ENCODE measurements around the gene SOX13. TPM values are rescaled to one million over a fixed set of nuclear protein-coding genes. Genes with fewer than 3 reads are reported as not detected.
"Not testable (repeated sequence)": the region's sequence is repeated elsewhere in the genome, so short reads cannot be mapped to it uniquely, and the experiment has no call there.

Gene SOX13
- total RNA-seq, 1 donor from 2014 or later, result 0.78 TPM

- no peak for DNase-seq
Measured at GRCh38 chr1:204087893-204088528, 15.1 kb downstream of the SOX13 start.

DNA sequence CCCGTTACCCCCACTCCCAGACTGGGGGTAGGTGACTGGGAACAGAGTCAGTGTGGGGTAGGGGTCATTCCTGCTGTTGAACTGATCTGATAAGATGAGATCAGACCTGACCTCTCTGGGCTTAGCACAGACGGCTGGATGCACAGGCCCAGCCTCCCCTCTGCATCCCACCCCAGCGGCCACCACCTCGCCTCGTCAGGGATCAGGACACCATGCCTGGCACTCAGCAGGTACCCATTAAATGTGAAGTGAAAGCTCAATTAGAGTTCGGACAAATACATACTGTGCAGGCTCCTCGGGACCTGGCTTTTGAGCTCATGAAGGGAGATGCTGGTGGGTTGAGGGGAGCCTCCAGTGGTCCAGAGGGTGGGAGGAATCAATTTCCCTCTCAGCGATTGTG lies 15.7 kb downstream of the SOX13 start:
- DNase-seq, result no peak

DNA sequence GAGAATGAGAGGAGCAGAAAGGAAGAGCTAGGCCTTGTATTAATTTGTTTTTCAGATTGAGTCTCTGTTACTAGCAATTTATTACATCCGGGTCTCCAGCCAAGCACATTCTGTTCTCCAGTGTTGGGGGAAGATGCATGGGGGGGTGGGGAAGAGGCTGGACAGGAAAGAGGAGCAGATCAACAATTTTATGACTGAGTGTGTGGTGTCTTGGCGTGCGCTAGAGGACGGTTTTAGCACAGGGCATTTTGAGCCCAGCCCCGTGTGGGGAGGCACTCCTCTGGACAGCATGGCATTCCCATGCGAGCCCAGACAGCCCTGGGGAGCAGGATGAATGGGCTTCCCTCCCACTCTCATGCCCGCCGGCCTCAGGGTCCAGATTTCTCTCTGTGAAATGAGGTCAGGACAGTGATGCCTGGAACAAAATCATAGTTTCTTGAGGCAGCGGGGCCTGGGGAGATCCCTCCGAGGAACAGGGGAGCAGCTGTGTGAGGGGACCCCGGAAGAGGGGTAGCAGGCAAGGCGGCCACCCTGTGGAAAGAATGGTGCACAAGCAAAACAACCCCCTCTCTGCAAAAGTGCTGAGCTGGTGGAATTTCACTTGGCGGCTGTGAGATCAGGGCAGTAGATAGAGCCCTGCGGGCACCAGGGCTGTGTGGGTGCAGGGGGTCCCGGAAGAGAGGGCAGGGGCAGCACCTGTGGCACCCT lies 16.3 kb downstream of the SOX13 start:
- DNase-seq, result no peak

GRCh38 chr1:204090132-204090531 lies 17.2 kb downstream of the SOX13 start:
- not testable (repeated sequence) for DNase-seq

GRCh38 chr1:204091066-204091465 lies 18.2 kb downstream of the SOX13 start:
- DNase-seq, result no peak

DNA sequence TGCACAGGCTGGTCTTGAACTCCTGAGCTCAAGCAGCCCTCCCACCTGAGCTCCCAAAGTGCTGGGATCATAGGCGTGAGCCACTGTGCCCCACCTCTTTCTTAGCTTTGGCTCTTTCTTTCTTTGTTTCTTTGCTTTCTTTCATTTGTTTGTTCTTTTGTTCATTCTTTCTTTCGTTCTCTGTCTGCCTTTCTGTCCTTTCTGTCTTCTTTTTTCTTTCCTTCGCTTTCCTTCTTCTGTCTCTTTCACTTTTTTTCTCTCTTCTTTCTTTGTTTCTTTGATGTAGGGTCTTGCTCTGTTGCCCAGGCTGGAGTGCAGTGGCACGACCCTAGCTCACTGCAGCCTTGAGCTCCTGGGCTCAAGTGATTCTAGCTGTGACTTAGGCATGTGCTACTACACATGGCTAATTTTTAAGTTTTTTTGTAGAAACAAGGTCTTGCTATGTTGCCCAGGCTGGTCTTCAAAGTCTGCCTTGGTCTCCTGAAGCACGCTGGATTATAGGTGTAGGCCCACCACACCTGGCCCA lies 18.9 kb downstream of the SOX13 start:
- DNase-seq, result no peak

DNA sequence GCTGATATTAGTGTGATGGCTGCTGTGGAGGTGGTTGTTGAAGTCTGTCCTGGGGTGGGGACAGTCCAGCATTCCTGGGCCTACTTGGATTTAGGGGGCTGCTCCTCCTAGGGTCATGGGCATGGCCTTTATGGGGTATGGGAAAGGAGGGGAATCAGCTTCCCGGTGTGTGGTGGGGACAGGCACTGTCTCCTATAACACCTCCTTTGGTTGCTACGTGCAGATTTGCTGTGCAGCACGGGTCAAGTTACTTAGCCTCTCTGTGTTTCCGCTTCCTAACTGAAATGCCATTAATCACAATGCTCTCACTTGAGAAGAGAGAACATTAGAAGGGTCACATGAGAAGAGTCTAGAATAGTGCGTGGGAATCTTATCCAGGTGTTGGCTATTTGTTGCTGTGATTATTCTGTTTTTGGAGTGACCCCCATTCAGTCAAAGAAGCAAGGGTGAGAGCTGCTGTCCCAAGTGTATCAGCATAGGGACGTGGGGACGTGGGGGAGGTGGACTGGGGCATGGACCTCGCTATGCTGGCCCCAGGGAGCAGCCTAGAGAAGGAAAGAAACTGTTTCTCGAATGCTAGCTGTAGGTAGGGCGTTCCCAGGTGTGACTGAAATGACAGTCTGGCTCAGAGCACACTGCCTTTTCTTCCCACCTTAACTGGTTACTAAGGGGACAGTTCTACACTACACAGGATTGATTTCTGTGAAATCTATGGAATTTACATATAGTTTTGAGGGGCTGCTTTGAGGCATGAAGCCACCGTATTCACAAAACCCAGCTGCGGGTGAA lies 19.9 kb downstream of the SOX13 start:
- DNase-seq, result no peak

- no peak for DNase-seq
Measured at GRCh38 chr1:204093421-204093717, 20.5 kb downstream of the SOX13 start.

GRCh38 chr1:204093781-204094180 lies 20.9 kb downstream of the SOX13 start:
- no peak for DNase-seq

- no peak for DNase-seq
Measured at GRCh38 chr1:204094313-204094729, 21.4 kb downstream of the SOX13 start.

DNA sequence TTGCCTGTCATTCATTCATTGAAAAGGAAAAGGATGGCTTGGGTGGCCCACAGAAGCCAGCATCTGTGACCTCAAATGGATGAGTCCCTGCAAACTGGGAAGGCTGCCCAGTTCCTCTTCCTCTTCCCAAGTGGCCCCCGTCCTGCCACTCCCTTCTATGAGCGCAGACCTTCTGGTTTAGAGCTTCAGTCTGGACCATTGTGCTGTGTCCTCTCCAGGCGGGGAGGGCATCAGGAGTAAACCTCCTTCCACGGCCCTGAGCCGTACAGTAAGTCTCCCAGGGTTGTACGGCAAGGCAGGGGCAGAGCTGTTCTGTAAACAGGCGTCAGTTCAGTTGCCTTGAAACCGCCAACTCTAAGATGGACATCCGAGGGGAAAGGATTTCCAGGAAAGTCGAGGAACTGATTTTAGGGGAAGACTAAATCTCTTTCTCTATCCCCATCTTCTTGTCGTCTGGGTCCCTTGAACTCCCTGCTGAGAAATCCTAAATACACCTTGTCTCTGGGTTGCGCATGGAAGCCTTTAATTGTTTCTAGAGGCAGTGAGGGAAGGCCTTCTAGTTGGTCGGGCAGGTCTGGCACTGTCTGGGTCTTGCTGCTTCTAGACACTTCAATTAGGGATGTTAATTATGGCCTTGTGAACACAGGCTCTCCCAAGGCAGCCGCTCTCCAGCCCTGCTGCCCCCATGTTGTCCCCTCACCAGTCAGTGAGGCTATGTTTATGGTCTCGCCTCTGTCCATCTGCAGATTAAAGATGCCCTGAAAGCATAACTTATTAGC lies 22.1 kb downstream of the SOX13 start:
- no peak for DNase-seq

DNA sequence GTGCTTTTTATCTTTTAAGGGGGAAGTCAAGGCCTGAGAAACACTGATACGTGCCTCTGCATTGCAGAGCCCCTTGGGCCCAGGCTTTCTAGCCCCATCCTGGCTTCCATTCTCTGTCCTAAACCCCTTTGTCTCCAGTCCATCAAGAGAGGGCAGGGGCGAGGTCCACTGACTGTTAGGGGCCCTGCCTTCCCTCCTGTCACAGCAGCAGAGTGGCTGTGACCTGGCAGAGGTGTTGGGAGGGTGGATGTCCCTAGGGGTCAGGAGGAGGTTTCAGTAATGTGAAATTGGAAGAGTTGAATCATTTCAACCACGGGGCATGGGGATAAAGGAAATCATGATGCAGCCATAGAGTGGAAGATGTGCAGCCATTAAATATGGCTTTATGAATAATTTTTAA lies 24.0 kb downstream of the SOX13 start:
- no peak for DNase-seq

GRCh38 chr1:204098683-204099082 lies 25.8 kb downstream of the SOX13 start:
- DNase-seq, result no peak

DNA sequence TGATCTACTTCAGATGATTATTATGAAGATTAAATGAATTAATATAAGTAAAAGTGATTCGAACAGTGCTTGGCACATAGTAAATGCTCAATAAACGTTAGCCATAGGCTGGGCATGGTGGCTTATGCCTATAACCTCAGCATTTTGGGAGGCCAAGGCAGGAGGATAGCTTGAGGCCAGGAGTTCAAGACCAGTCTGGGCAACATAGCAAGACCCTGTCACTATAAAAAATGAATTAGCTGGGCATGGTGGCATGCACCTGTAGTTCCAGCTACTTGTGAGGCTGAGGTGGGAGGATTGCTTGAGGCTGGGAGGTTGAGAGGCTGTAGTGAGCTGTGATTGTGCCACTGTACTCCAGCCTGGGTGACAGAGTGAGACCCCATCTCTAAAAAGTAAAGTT lies 26.8 kb downstream of the SOX13 start:
- DNase-seq, result not testable (repeated sequence)

GRCh38 chr1:204102029-204102611 lies 29.2 kb downstream of the SOX13 start:
- DNase-seq, result no peak

DNA sequence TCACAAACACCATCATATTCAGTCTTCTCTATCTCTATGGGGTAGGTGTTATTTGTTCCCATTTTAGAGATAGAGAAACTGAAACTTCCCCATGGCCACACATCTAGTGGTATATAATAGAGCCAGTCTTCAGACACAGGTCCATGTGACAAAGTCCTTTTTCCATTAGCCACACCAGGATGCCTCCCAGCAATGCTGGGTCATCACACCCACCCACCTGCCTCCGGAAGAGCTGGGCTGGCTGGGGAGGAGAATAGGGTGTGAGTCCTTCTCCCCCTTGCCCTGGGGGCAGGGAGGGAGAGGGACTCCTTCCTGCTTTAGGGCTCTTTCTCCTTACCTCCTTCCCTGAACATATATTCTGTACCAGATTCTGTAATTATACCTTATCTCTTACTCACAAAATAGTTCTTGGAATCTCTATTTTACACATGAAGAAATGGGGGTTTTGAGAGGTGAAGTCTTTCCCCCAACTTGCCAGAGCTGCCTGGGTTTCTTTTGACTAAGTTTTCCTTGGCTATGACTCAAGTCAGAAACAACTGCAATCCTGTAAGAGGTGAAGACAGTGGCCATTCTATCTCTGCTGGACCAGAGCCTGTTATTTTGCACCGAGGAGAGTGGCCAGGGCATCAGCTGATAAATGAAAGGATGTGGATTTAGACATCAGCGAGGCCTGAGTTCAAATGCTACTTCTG lies 30.0 kb downstream of the SOX13 start:
- no peak for DNase-seq

DNA sequence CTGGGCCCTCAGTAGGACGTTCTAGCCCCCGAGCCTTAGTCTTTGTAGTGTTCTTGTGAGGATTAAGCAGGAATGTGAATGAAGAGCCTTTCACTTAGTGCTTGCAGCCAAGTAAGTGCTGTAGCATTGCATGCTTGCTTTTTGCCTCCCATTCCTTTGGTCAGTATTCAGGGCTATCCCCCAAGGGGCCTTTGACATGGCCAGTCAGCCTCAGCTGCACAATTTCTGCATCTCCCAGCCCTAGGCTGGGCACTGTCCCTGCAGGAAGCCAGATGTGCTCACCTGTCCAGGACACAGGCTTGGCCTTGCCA lies 30.5 kb downstream of the SOX13 start:
- DNase-seq, result no peak

DNA sequence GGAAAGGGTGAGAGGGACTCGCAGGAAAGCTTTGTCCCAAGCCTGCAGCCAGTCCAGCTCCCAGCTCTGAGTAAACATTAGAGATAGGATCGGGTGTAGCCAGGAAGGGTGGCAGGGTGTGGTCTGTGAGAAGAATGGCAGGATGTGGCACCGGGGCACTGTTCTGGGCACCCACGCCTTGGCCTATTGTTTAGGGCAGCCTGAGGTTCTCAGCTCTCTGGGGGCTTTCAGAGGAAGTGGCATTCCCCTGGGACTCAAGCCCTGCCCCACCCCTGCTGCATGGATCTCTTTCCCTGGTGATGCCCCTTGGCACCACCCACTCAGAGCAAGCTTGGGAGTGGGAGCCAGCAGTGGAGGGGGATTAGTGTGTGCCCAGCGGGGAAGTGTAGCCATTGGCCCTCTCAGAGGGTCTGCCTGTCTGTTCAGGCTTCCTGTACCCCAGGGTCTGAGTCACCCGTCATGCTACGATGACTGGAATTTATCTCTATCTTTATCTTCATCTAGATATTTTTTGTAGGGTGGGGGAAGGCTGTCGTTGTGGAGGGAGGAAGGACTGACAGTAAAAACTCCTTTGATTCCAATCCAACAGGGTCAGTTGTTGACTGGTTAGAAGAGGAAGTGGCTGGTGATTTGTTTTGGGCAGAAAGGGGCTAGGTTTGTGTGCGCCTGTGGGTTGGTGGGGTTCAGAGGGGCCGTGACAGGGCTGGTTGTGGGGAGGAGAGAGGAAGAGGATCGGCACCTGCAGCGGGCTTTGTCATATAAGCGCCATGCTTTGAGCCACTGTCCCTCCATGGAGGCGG lies 31.6 kb downstream of the SOX13 start:
- no peak for DNase-seq

DNA sequence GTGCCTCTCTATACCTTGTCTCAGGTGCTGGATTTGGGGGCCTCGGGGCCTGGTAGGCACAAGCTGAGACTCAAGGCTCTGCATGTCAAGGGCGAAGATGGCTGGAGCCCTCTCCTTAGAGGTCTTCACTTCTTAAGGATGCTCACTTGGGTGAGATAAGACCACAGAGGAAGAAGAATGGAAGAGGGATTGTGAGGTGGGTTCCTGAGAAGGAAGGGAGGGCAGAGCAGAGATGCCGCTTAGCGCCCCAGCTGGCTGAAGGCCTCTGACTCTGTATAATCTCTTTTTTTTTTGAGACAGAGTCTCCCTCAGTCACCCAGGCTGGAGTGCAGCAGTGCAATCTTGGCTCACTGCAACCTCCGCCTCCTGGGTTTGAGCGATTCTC lies 32.2 kb downstream of the SOX13 start:
- no peak for DNase-seq

DNA sequence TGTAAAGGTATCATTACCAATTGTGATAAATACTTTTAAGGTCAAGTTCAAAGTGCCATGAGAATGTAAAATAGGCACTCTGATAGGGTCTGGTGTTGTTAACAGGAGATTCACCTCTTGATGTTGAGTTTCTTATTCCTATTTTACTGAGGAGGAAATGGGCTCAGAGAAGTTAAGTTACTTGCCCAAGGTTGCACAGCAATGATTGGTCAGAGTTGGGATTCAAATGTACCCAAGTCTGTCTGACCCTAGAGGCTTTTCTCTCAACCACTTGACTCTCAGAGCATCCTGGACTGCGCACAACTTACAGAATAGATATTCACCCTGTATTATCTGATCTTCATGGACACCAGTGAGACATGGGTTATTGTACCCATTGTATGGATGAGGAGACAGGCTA lies 33.9 kb downstream of the SOX13 start:
- no peak for DNase-seq

- no peak for DNase-seq
Measured at GRCh38 chr1:204107892-204108291, 35.0 kb downstream of the SOX13 start.

Measured in occipital lobe (tissue), 2 donors.